H1 (cell line): ENCODE results near the gene PAK1IP1. TPM values are rescaled to one million over a fixed set of nuclear protein-coding genes. Genes with fewer than 3 reads are reported as not detected.

Experiments
- CTCF ChIA-PET: fragments of 300-600 bp; sonication (Branson Sonifier 250); formaldehyde crosslinking; loops from one replicate; lab custom pipeline; 2021; ENCODE audit not compliant: partially characterized antibody; lab: Charles Lee
- POLR2A ChIA-PET: fragments of 300-600 bp; sonication (Branson Sonifier 250); formaldehyde crosslinking; loops from one replicate; lab custom pipeline; 2021; ENCODE audit warnings: inconsistent platforms; ENCODE audit not compliant: partially characterized antibody; lab: Charles Lee
- DNase-seq, 2 experiments: peaks; one replicate each; pipeline versions ENCODE4 v3.0.0 to v3.0.0-alpha.2; 2010 to 2022; ENCODE audit warnings: low spot score in 2 of 2, low read depth in 1 of 2, mixed read lengths in 1 of 2
- FAIRE-seq: peaks from 2 replicates; lab custom pipeline; 2011; peaks lifted over from hg19 to GRCh38; lab: Jason Lieb, UNC
- H2AFZ ChIP-seq: 2 replicates; pipeline ENCODE4 v1.8.1; 2012; ENCODE audit warnings: low read length, inconsistent platforms
- H2AK5ac ChIP-seq: 2 replicates; pipeline ENCODE4 v1.6.1; 2013; ENCODE audit warnings: low read depth, low read length
- H2BK120ac ChIP-seq: replicated peaks from 2 replicates; pipeline ENCODE3; 2013; ENCODE audit warnings: low read depth, low read length, inconsistent platforms
- H2BK12ac ChIP-seq: 2 replicates; pipeline ENCODE4 v1.6.1; 2013; ENCODE audit warnings: low read depth, low read length
- H2BK15ac ChIP-seq: 2 replicates; pipeline ENCODE4 v1.6.1; 2013; ENCODE audit warnings: low read length
- H2BK20ac ChIP-seq: 2 replicates; pipeline ENCODE4 v1.6.1; 2013; ENCODE audit warnings: low read length
- H2BK5ac ChIP-seq: 2 replicates; pipeline ENCODE4 v1.6.1; 2013; ENCODE audit warnings: low read depth, low read length
- H3K14ac ChIP-seq: 2 replicates; pipeline ENCODE4 v1.6.1; 2013; ENCODE audit warnings: inconsistent platforms; ENCODE audit not compliant: insufficient read length
- H3K18ac ChIP-seq: 2 replicates; pipeline ENCODE4 v1.6.1; 2013; ENCODE audit warnings: low read length; ENCODE audit errors: extremely low read depth
- H3K23ac ChIP-seq: 2 replicates; pipeline ENCODE4 v1.6.1; 2013; ENCODE audit warnings: inconsistent platforms; ENCODE audit not compliant: insufficient read length
- H3K23me2 ChIP-seq: 2 replicates; pipeline ENCODE4 v1.6.1; 2013; ENCODE audit warnings: low read depth, low read length
- H3K27ac ChIP-seq: 2 replicates; pipeline ENCODE4 v1.6.1; 2011; ENCODE audit warnings: low read depth, low read length, inconsistent platforms
- H3K27me3 ChIP-seq, 4 experiments: replicated peaks in 1 of 4; 1 replicate in 1 of 4; 2 replicates in 3 of 4; pipeline versions ENCODE4 v1.6.1 to v1.8.1; 2011 to 2013; ENCODE audit warnings: low read length in 3 of 4, mild to moderate bottlenecking in 3 of 4, inconsistent platforms in 2 of 4, mixed read lengths in 2 of 4, moderate library complexity in 1 of 4; ENCODE audit not compliant: control insufficient read depth in 3 of 4, insufficient read depth in 3 of 4; ENCODE audit errors: extremely low read depth in 1 of 4
- H3K36me3 ChIP-seq, 4 experiments: 2 replicates each; pipeline versions ENCODE4 v1.6.1 to v1.8.1; 2011 to 2013; ENCODE audit warnings: mild to moderate bottlenecking in 4 of 4, low read length in 3 of 4, moderate library complexity in 2 of 4, control low read depth in 1 of 4, inconsistent platforms in 1 of 4; ENCODE audit not compliant: insufficient read depth in 4 of 4, control insufficient read depth in 2 of 4
- H3K4ac ChIP-seq: replicated peaks from 2 replicates; pipeline ENCODE3; 2013; ENCODE audit warnings: low read length, low read depth, mixed read lengths, inconsistent platforms; ENCODE audit not compliant: insufficient read length
- H3K4me1 ChIP-seq, 4 experiments: replicated peaks in 1 of 4; 1 replicate in 1 of 4; 2 replicates in 3 of 4; pipeline versions ENCODE4 v1.6.1 to v1.8.1; 2011 to 2013; ENCODE audit warnings: low read length in 3 of 4, inconsistent platforms in 2 of 4, mixed read lengths in 1 of 4; ENCODE audit not compliant: insufficient read depth in 4 of 4, control insufficient read depth in 3 of 4
- H3K4me2 ChIP-seq, 2 experiments: 2 replicates each; pipeline versions ENCODE4 v1.6.1 to v1.8.1; 2011 to 2013; ENCODE audit warnings: low read depth in 2 of 2, low read length in 2 of 2, control low read depth in 1 of 2, inconsistent platforms in 1 of 2, mild to moderate bottlenecking in 1 of 2; ENCODE audit not compliant: insufficient read depth in 1 of 2
- H3K4me3 ChIP-seq, 4 experiments: fragments of 200-600, 300-600 bp in 1 of 4; sonication (generic), shearing (Covaris generic), sonication (Bioruptor Twin) in 1 of 4; 2 replicates each; pipeline versions ENCODE4 v1.5.1 to v1.8.1; 2011 to 2016; ENCODE audit warnings: low read length in 4 of 4, low read depth in 3 of 4, control low read depth in 2 of 4, inconsistent platforms in 2 of 4, mild to moderate bottlenecking in 2 of 4, mixed read lengths in 1 of 4, moderate library complexity in 1 of 4; ENCODE audit not compliant: insufficient read depth in 2 of 4; ENCODE audit errors: extremely low read depth in 1 of 4
- H3K56ac ChIP-seq: replicated peaks from 2 replicates; pipeline ENCODE3; 2013; ENCODE audit warnings: low read depth, mild to moderate bottlenecking, mixed read lengths, low read length, inconsistent platforms; ENCODE audit not compliant: insufficient read length
- H3K79me1 ChIP-seq: 2 replicates; pipeline ENCODE4 v1.6.1; 2013; ENCODE audit warnings: low read depth, low read length, control low read depth
- H3K79me2 ChIP-seq, 2 experiments: 2 replicates each; pipeline versions ENCODE4 v1.6.1 to v1.8.1; 2012 to 2013; ENCODE audit warnings: low read length in 2 of 2, mild to moderate bottlenecking in 2 of 2, inconsistent platforms in 1 of 2; ENCODE audit not compliant: insufficient read depth in 2 of 2, control insufficient read depth in 1 of 2
- H3K9ac ChIP-seq, 4 experiments: replicated peaks in 1 of 4; 1 replicate in 1 of 4; 2 replicates in 3 of 4; pipeline versions ENCODE4 v1.6.1 to v1.8.1; 2011 to 2013; ENCODE audit warnings: low read depth in 3 of 4, low read length in 3 of 4, control low read depth in 2 of 4, mild to moderate bottlenecking in 2 of 4, moderate library complexity in 2 of 4, inconsistent platforms in 1 of 4; ENCODE audit errors: extremely low read depth in 1 of 4
- H3K9me3 ChIP-seq, 2 experiments: 2 replicates each; pipeline versions ENCODE4 v1.6.1 to v1.8.1; 2012 to 2013; ENCODE audit warnings: mild to moderate bottlenecking in 2 of 2, moderate library complexity in 2 of 2, control low read depth in 1 of 2, inconsistent platforms in 1 of 2, low read depth in 1 of 2, low read length in 1 of 2, mixed read lengths in 1 of 2; ENCODE audit not compliant: insufficient read depth in 2 of 2
- H4K20me1 ChIP-seq, 2 experiments: replicated peaks in 1 of 2; 2 replicates each; pipeline versions ENCODE3 to v1.8.1; 2011 to 2013; ENCODE audit warnings: inconsistent platforms in 2 of 2, low read length in 2 of 2, mild to moderate bottlenecking in 1 of 2; ENCODE audit not compliant: insufficient read depth in 2 of 2, control insufficient read depth in 1 of 2
- H4K5ac ChIP-seq: 2 replicates; pipeline ENCODE4 v1.6.1; 2013; ENCODE audit warnings: low read length, low read depth, mixed read lengths, inconsistent platforms; ENCODE audit not compliant: insufficient read length
- H4K8ac ChIP-seq: 2 replicates; pipeline ENCODE4 v1.8.0; 2013; ENCODE audit warnings: mild to moderate bottlenecking, moderate library complexity, low read length, inconsistent platforms; ENCODE audit not compliant: insufficient read depth; ENCODE audit errors: extremely low read depth
- H4K91ac ChIP-seq: replicated peaks from 2 replicates; pipeline ENCODE3; 2013; ENCODE audit warnings: low read length, mixed read lengths, inconsistent platforms; ENCODE audit not compliant: insufficient read length
- FOSL1 ChIP-seq: IDR thresholded peaks from 2 replicates; pipeline ENCODE4 v1.6.1; 2011; ENCODE audit warnings: mild to moderate bottlenecking, low read depth, low read length, moderate library complexity; ENCODE audit not compliant: insufficient read depth
- ZNF274 ChIP-seq: IDR thresholded peaks from 2 replicates; pipeline ENCODE4 v1.7.0; 2012; ENCODE audit warnings: low read length, borderline replicate concordance; ENCODE audit errors: extremely low read depth
- WGBS, 2 experiments: shearing (Covaris generic) in 1 of 2; methylation state at CpG; one replicate each; pipeline versions ENCODE4 v1.1.6 to v1.1.7; 2013 to 2015; ENCODE audit warnings: low lambda C conversion rate in 2 of 2, mixed read lengths in 2 of 2, inconsistent platforms in 1 of 2, low coverage in 1 of 2, missing lambda C conversion rate in 1 of 2; ENCODE audit not compliant: insufficient replicate concordance in 2 of 2, insufficient coverage in 1 of 2, insufficient read length in 1 of 2; ENCODE audit errors: extremely low coverage in 1 of 2, missing lambda C conversion rate in 1 of 2; 5-methylcytosine and 5-hydroxymethylcytosine counted together
- polyA plus RNA-seq, 7 experiments: library from polyadenylated mRNA; depleted of rRNA in 3 of 7; stranded (reverse) in 5 of 7; unstranded in 2 of 7; fragments of >200 nt in 5 of 7; fragments of 200-250 nt in 2 of 7; gene quantifications; 1 replicate in 5 of 7; 2 replicates in 1 of 7; 4 replicates in 1 of 7; pipeline versions ENCODE4 v1.2.1 to v1.2.3, GENCODE V29; 2011 to 2013; ENCODE audit warnings: missing spikeins in 2 of 7, mixed read lengths in 2 of 7
- total RNA-seq: library from RNA; stranded (reverse); fragmentation: NEBNext Ultra II Directional; extraction: Animal tissue kit (Norgen Biotek cat#: 25700); gene quantifications from 2 replicates; pipeline ENCODE4 v1.2.1, GENCODE V29; 2021

PAK1IP1 gene
- total and polyA plus RNA-seq, 2 of the 8 experiments (the other 6 are each of a cell fraction or from before 2014, with no cell fraction given): 19.7 to 43.6 TPM

DNA sequence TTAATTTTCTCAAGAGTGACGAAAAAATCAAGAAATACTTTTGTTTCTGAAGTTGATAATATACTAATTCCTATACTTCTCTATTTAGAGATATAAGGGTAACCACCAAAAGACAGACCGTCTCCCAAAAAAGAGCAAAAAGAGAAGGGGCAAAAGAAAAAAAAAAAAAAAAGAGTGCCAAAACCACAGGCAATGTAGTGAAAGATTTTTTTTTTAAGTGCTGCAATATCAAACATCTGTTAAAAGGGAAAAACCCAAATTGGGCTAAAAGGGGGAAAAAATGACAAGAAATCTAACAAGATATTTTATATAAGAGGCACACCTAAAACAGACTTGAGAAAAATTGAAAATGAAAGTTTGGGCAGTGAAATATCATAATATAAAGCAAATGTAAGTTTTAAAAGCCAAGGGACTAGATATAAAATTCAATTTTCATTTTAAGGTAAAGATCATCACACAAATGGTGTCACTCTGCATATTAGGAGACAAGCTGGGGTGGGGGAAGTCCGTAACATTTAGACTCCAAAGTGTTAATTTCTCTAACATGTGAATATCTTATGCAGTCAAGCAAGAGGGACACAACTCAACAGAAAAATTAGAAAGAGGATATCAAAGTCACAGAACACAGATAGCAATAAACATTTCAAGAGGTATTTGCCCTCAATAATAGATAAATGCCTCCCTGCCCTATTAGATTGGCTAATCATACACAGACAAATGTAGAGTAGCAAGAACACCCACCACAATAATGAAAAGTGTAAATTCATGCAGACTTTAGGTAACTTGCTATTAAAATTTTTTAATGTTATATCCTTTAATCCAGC is 9.5 kb upstream of the PAK1IP1 start:
- H2BK5ac ChIP-seq: no peak overlapping the region
- POLR2A ChIA-PET: interaction anchor here (1.3 kb wide), 1 partner anchor 25 kb away, joined by 3 read pairs; no protein-coding TSS in a partner anchor
- no peak overlapping the region for H4K91ac ChIP-seq
- H2BK12ac ChIP-seq: no peak overlapping the region
- no peak overlapping the region for H3K4me2 ChIP-seq
- H3K23ac ChIP-seq: no peak overlapping the region
- H3K4ac ChIP-seq: no peak overlapping the region
- no peaks in the 10 kb centered on the region for H3K27me3 ChIP-seq
- H2AFZ ChIP-seq: no peak overlapping the region
- H3K79me2 ChIP-seq: no peaks in the 10 kb centered on the region
- 91% methylated on average over 3 of the region's 3 CpGs; no CpG with 5 or more reads in 1 of the 2 experiments for WGBS, 2 experiments
- H3K14ac ChIP-seq: no peak overlapping the region
- H3K4me1 ChIP-seq: peaks cover 0 to 9% (median 0%) of the 10 kb centered on the region in 4 experiments; a peak in 1 of 7 replicates
- H3K79me1 ChIP-seq: no peaks in the 10 kb centered on the region
- H3K4me3 ChIP-seq: no peak overlapping the region
- H2BK20ac ChIP-seq: no peak overlapping the region
- no peaks in the 10 kb centered on the region for H4K20me1 ChIP-seq
- no peaks in the 10 kb centered on the region for H3K9me3 ChIP-seq
- H3K23me2 ChIP-seq: no peaks in the 10 kb centered on the region
- H3K56ac ChIP-seq: no peak overlapping the region
- FAIRE-seq (no peak), DNase-seq (no peak)
- no peak overlapping the region for H3K18ac ChIP-seq
- no peak overlapping the region for H4K5ac ChIP-seq
- CTCF ChIA-PET: no interaction called here
- H2BK120ac ChIP-seq: no peak overlapping the region
- no peak for TF ChIP-seq ZNF274
- no peak for TF ChIP-seq FOSL1
- H3K36me3 ChIP-seq: no peaks in the 10 kb centered on the region
- H2BK15ac ChIP-seq: no peak overlapping the region
- no peak overlapping the region for H3K9ac ChIP-seq
- no peak overlapping the region for H4K8ac ChIP-seq
- H2AK5ac ChIP-seq: no peak overlapping the region
- H3K27ac ChIP-seq: no peak overlapping the region
